Activated T-cell treated with anti-CD3 and anti-CD28 coated beads, Interleukin-2, amount 50 U/mL, for 4 hours (primary cell): ENCODE measurements around the gene IDH2. TPM values are rescaled to one million over a fixed set of nuclear protein-coding genes. Genes with fewer than 3 reads are reported as not detected.
"Not testable (repeated sequence)": the region's sequence is repeated elsewhere in the genome, so short reads cannot be mapped to it uniquely, and the experiment has no call there.

Experiments used
- ATAC-seq, 2 donors: fragments of 200-7000 bp; cut with Tn5 transposase; one replicate each; pipeline ENCODE4 v1.10.0; 2021
- DNase-seq: peaks from one replicate; pipeline ENCODE4 v3.0.0-alpha.2; 2020
- H3K27me3 Mint-ChIP-seq: one replicate; pipeline ENCODE4 v1.8.0; 2021; ENCODE audit warnings: low read depth, mixed read lengths
- H3K36me3 Mint-ChIP-seq: one replicate; pipeline ENCODE4 v1.8.0; 2022; ENCODE audit warnings: mixed read lengths; ENCODE audit not compliant: insufficient read depth
- H3K4me1 Mint-ChIP-seq: one replicate; pipeline ENCODE4 v1.8.0; 2021; ENCODE audit warnings: low read depth, mixed read lengths
- H3K4me3 Mint-ChIP-seq: one replicate; pipeline ENCODE4 v1.8.0; 2021; ENCODE audit warnings: mild to moderate bottlenecking, moderate library complexity, mixed read lengths
- H3K9me3 Mint-ChIP-seq: one replicate; pipeline ENCODE4 v1.8.0; 2021; ENCODE audit warnings: mixed read lengths
- total RNA-seq, 3 donors: library from RNA; stranded (reverse); gene quantifications; one replicate each; pipeline ENCODE4 v1.2.1, GENCODE V29; 2021

IDH2 gene
- total RNA-seq, 3 donors from 2014 or later = 32.8 to 45.1 (median 43.3) TPM

- Mint-ChIP-seq H3K9me3 (no peaks in the 10 kb centered on the region), H3K4me3 (no peak overlapping the region), H3K27me3 (peaks cover 5% of the 10 kb centered on the region), H3K4me1 (no peaks in the 10 kb centered on the region), H3K36me3 (no peaks in the 10 kb centered on the region)
- ATAC-seq (no peak), DNase-seq (no peak)
Observed at GRCh38 chr15:90130291-90130690, 28.0 kb upstream of the IDH2 start.

GRCh38 chr15:90126596-90127435 lies 24.5 kb upstream of the IDH2 start:
- no peak for DNase-seq
- Mint-ChIP-seq H3K9me3 (no peaks in the 10 kb centered on the region), H3K4me3 (no peak overlapping the region), H3K36me3 (no peaks in the 10 kb centered on the region), H3K4me1 (no peaks in the 10 kb centered on the region), H3K27me3 (peaks cover 5% of the 10 kb centered on the region)
- no peak for ATAC-seq

GRCh38 chr15:90126022-90126421 lies 23.8 kb upstream of the IDH2 start:
- DNase-seq (no peak), ATAC-seq (no peak)
- Mint-ChIP-seq H3K9me3 (no peaks in the 10 kb centered on the region), H3K4me3 (no peak overlapping the region), H3K4me1 (no peaks in the 10 kb centered on the region), H3K27me3 (peaks cover 5% of the 10 kb centered on the region), H3K36me3 (no peaks in the 10 kb centered on the region)

GRCh38 chr15:90124507-90124906 lies 22.2 kb upstream of the IDH2 start:
- H3K4me3 Mint-ChIP-seq = no peak overlapping the region

GRCh38 chr15:90121086-90121485 lies 18.8 kb upstream of the IDH2 start:
- H3K27me3 Mint-ChIP-seq = peaks cover 1% of the 10 kb centered on the region
- no peak overlapping the region for H3K4me3 Mint-ChIP-seq
- no peaks in the 10 kb centered on the region for H3K36me3 Mint-ChIP-seq
- H3K4me1 Mint-ChIP-seq = no peaks in the 10 kb centered on the region
- no peak for DNase-seq
- H3K9me3 Mint-ChIP-seq = no peaks in the 10 kb centered on the region
- no peak for ATAC-seq

More at GRCh38 chr15:90124507-90124906, 22.2 kb upstream of the IDH2 start:
- no peak for DNase-seq
- ATAC-seq = no peak
- Mint-ChIP-seq H3K27me3 (peaks cover 5% of the 10 kb centered on the region), H3K9me3 (no peaks in the 10 kb centered on the region), H3K4me1 (no peaks in the 10 kb centered on the region), H3K36me3 (no peaks in the 10 kb centered on the region)

GRCh38 chr15:90119367-90119766 lies 17.1 kb upstream of the IDH2 start:
- no peak for ATAC-seq
- H3K9me3 Mint-ChIP-seq = peaks cover 3% of the 10 kb centered on the region

GRCh38 chr15:90115783-90116182 lies 13.5 kb upstream of the IDH2 start:
- no peaks in the 10 kb centered on the region for H3K36me3 Mint-ChIP-seq
- H3K4me1 Mint-ChIP-seq = no peaks in the 10 kb centered on the region
- DNase-seq (no peak), ATAC-seq (no peak)
- H3K27me3 Mint-ChIP-seq = peaks cover 1% of the 10 kb centered on the region
- peaks cover 5% of the 10 kb centered on the region for H3K9me3 Mint-ChIP-seq
- H3K4me3 Mint-ChIP-seq = no peak overlapping the region

More at GRCh38 chr15:90119367-90119766, 17.1 kb upstream of the IDH2 start:
- no peaks in the 10 kb centered on the region for H3K36me3 Mint-ChIP-seq
- H3K4me1 Mint-ChIP-seq = no peaks in the 10 kb centered on the region
- no peak overlapping the region for H3K4me3 Mint-ChIP-seq
- no peak for DNase-seq
- H3K27me3 Mint-ChIP-seq = peaks cover 1% of the 10 kb centered on the region

- ATAC-seq (no peak), DNase-seq (no peak)
- Mint-ChIP-seq H3K36me3 (no peaks in the 10 kb centered on the region), H3K4me1 (no peaks in the 10 kb centered on the region), H3K9me3 (peaks cover 5% of the 10 kb centered on the region), H3K4me3 (no peak overlapping the region), H3K27me3 (peaks cover 1% of the 10 kb centered on the region)
Observed at GRCh38 chr15:90114451-90114901, 12.2 kb upstream of the IDH2 start.

- DNase-seq (no peak), ATAC-seq (no peak)
- H3K27me3 Mint-ChIP-seq = no peaks in the 10 kb centered on the region
- no peaks in the 10 kb centered on the region for H3K4me1 Mint-ChIP-seq
- H3K4me3 Mint-ChIP-seq = no peak overlapping the region
- peaks cover 5% of the 10 kb centered on the region for H3K9me3 Mint-ChIP-seq
- H3K36me3 Mint-ChIP-seq = no peaks in the 10 kb centered on the region
Observed at GRCh38 chr15:90113166-90113565, 10.9 kb upstream of the IDH2 start.

- not testable (repeated sequence) for DNase-seq, H3K27me3 Mint-ChIP-seq, H3K36me3 Mint-ChIP-seq, H3K9me3 Mint-ChIP-seq, H3K4me1 Mint-ChIP-seq, ATAC-seq, H3K4me3 Mint-ChIP-seq
Observed at GRCh38 chr15:90109163-90109751, 7.0 kb upstream of the IDH2 start.

- not testable (repeated sequence) for H3K9me3 Mint-ChIP-seq, H3K27me3 Mint-ChIP-seq, DNase-seq, H3K4me1 Mint-ChIP-seq, H3K4me3 Mint-ChIP-seq, H3K36me3 Mint-ChIP-seq, ATAC-seq
Observed at GRCh38 chr15:90108038-90108437, 5.8 kb upstream of the IDH2 start.

GRCh38 chr15:90106522-90107117 lies 4.4 kb upstream of the IDH2 start:
- Mint-ChIP-seq H3K36me3 (no peaks in the 10 kb centered on the region), H3K4me1 (peaks cover 4% of the 10 kb centered on the region), H3K4me3 (no peak overlapping the region), H3K9me3 (no peaks in the 10 kb centered on the region), H3K27me3 (no peaks in the 10 kb centered on the region)
- ATAC-seq (no peak), DNase-seq (no peak)

GRCh38 chr15:90105521-90105920 lies 3.3 kb upstream of the IDH2 start:
- no peaks in the 10 kb centered on the region for H3K27me3 Mint-ChIP-seq
- peaks cover 15% of the 10 kb centered on the region for H3K4me1 Mint-ChIP-seq
- no peak overlapping the region for H3K4me3 Mint-ChIP-seq
- no peaks in the 10 kb centered on the region for H3K9me3 Mint-ChIP-seq
- DNase-seq (no peak), ATAC-seq (no peak)
- H3K36me3 Mint-ChIP-seq = no peaks in the 10 kb centered on the region

GRCh38 chr15:90104551-90104950 lies 2.3 kb upstream of the IDH2 start:
- DNase-seq = no peak
- Mint-ChIP-seq H3K4me3 (no peak overlapping the region), H3K9me3 (no peaks in the 10 kb centered on the region), H3K36me3 (no peaks in the 10 kb centered on the region), H3K27me3 (no peaks in the 10 kb centered on the region), H3K4me1 (peaks cover 25% of the 10 kb centered on the region)
- no peak for ATAC-seq
